GM18861 (cell line): Measurements from ENCODE around the gene HUWE1.
A peak's percentile ranks its signal among the peaks of the same experiment; 100 is the strongest.

Experiments
- ATAC-seq: cut with Tn5 transposase; IDR thresholded peaks from one replicate; pipeline ENCODE4 v1.9.1; 2021; ENCODE audit not compliant: unreplicated experiment

Gene HUWE1

DNA sequence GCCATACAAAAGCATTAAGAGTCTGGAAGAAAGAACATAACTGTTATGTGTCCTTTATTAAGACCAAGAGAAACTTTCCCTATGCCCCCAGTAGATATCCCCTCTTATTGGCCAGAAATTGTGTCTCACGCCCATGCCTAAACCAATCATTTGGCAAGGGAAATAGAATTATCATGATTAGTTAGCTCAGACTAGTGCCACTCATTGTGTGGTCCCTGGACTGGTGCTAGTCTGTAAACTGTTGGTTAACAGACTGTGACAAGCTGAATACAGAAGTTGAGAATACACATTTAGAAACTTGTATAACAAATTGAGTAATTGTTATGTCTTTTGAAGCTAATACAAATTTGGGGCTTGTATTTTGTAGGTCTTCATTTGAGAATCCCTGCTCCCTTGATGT, 8.1 kb upstream of the HUWE1 start:
- ATAC-seq: no peak

DNA sequence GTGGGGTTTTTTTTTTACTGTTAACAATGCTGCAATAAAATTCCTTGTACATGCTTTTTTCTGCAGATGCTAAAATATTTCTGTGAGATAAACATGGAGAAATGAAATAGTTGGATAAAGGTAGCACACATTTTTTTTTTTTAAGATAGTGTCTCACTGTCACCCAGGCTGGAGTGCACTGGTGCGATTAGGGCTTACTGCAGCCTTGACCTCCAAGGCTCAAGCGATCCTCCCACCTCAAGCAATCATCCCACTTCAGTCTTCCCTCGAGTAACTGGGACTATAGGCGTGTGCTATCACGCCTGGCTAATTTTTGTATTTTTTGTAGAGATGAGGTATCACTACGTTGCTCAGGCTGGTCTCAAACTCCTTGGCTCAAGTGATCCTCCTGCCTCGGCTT, 1.8 kb upstream of the HUWE1 start:
- ATAC-seq: no peak

DNA sequence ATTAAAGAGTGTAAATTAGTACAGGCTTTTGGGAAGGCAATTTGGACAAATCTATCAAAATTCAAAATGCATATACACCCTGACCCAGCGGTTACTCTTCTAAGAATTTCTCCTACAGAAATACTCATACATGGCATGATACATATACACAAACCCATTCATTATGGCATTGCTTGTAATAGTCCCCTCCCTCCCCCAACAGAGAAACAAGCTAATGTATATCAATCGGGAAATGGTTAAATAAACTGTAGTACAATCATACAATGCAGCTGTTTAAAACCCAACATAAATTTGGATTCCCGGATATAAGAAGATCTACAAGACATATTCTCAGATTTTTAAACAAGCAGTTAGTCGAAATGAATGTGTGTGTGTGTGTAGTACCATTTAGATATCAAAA, 808 bp downstream of the HUWE1 start:
- ATAC-seq: no peak

DNA sequence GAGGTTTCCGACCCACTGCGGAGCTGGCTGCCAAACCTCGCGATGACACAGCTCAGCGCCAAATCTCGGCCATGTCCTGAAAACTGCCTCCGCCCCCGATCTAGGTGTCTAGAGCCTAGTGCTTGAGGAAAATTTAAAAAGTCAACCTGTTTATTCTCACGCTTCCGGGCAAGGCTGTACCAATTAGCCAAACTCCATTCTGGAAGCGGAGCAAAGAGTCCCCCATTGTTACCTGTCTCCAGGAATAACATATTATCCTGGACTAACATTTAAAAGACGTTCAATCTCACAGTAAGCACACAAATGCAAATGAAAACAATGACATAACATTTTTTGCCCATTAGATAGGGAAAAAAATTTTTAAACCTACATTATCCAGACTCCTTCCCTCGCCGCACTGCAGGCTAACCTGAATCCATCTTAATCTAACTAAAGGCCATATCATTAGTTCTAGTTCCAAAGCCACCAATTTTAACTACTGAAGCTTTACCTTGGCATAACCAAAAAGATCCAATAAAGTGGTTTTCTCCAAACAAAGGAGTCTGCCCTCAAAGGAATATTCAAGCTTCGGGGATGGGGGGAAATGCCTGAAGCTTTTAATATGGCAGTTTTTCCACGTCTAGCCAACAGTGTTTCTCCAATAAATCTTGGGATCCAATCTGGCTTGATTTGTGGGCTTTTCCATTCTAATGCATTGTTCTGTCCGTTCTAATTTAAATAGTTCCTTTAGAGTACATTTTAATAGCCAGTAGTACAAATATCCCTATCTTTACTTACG, 1.9 kb downstream of the HUWE1 start:
- ATAC-seq: no peak

DNA sequence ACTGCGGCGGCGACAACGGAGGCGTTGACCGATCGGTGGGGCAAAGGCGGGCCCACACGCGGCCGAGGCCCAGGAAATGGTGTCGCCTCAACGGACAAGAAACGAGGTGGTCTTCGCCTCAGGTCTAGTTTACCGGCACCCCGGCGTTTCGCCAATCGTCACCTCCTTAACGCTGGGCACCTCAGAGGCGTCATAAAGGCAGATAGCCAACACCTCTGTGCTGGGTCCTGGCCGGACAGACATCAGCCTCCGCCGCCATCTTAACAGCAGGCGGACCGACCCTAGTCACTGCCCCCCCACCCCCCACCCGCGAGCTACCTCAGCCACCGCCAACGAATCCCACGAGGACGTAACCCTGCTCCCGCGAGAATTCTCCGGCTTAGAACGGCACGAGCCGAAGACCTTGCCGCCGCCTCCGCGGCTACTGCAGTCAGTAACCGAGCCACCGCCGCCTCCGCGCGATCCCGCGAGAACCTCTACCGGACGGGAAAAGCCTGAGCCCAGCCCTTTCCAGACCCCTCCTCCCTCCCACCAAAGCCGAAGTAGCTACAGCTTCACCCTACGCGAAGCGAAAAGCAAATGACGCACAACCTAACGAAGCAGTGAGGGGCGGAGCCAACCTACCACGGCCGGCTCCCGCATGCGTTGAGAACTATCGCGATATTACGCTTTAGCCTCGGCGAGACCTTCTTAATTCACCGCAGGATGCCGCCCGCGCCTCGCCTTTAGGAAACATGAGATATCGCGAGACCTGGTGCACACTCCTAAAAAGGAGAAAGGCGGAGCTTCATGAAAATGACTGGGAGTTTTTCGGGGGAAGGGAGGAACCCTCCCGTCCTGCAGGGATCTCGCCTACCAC, 2.7 kb downstream of the HUWE1 start:
- ATAC-seq: peak; percentile 68

DNA sequence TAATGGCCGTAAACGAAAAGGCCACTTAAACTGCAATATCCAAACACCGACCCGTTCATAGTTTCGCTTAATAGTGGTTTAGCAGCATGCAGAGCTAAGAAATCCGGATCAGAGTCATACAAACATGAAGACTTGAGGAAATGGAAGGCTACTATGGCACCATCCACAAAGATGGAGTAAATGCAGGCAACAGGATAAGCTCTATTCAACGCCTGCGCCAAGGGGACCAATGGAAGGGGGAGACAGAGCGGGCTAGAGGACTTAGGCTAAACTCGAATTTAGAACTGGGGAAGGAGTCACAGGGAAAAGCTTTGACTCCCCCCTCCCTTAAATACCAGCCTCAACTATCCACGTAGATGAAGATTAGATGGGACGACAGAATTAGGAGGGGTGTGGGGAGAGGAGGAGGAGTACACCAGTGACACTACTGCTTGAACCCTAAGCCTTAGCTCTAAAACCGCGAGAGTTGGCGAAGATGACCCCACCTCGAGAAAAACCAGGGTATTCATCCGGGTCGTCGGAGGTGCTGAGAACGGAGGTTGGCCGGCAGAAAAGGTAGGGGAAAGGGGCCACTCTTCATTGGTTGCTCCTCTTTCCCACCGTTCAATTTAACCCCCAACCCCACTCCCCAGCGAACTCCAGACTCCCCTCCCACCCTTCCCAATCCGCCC, 3.5 kb downstream of the HUWE1 start:
- ATAC-seq: no peak

DNA sequence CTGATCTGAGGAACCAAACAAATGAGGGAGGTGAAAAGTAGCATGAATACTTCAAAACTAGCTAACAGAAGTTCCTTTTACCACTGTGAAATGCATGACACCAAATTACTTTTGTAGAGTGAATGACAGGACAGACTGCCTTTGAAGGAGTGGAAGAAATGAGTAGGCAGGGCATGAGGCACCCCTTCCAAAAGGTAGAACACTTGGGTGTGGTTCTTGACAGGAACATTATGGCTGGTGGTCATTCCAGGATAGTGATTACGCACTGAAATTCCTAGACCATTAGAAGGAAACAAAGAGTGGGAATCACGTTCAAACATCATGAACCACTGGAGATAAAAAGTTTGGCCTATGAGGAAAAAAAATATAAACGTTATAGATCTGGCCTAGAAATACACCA, 4.9 kb downstream of the HUWE1 start:
- ATAC-seq: no peak

DNA sequence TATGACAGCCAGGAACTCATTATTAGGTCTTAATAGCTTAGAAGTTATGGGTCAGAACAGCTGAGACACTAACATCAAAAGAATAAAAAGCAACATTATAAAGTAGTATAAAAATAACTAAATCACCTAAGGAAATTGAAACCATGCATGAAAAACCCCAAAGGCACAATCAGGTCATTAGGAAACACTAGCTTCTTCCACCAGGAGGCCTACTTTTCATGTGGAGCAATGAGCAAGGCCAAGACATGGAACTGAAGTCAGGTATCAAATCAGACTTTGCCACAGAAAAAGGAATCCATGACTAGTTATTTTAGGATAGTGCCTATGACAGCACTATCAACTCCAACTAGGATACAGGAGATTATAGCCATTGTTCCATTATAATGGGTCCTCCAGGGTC, 7.9 kb downstream of the HUWE1 start:
- no peak for ATAC-seq

DNA sequence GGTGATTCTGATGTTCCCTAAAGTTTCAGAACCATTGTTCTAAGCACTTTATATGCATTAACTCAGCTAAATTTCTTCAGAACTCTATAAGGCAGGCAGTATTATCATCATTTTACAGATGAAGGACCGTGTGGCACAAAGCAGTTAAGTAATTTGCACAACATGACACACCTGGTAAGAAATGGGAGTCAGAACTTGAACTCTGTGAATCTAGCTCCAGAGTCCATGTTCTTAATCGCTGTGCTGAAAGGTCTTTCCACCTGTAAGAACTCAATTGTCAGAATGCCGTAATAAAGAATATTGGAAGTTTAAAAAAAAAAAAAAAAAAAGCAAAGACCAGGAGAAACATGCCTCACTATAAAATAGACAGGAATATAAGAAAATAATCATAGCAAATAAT, 9.2 kb downstream of the HUWE1 start:
- ATAC-seq: no peak

DNA sequence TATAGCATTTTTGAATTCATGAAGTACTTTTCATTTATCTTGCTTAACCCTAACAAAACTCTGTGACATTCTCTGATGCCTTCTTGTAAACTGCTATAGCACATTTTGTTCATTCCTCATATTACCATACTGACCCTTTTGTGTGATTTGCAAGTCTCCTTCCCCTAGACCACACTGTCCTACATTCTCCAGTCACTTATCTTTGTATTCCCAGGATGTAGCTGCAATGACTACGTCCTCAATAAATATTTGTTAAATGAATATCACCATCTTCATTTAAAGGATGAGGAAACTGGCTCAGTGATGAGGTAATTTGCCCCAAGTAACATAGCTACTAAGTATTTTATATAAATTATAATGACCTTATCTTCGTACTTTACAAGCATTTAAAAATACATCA, 11.9 kb downstream of the HUWE1 start:
- no peak for ATAC-seq

DNA sequence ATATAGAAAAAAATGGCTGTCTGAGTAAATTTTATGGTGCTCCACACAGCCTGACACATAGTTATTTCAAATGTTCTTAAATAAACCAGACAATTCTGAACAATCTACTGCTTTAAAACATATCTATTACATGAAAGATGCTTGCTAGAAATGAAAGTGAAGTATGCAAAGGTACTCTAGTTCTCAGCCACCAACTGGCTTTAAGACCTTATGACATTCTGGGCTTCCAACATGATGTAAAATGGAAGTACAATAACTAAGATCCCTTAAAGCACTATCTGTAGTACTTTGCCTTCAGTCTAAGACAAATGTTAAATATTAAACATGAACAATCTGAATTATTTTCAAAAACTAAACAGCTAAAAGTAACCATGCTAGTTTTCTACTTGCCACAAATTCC, 17.3 kb downstream of the HUWE1 start:
- no peak for ATAC-seq

DNA sequence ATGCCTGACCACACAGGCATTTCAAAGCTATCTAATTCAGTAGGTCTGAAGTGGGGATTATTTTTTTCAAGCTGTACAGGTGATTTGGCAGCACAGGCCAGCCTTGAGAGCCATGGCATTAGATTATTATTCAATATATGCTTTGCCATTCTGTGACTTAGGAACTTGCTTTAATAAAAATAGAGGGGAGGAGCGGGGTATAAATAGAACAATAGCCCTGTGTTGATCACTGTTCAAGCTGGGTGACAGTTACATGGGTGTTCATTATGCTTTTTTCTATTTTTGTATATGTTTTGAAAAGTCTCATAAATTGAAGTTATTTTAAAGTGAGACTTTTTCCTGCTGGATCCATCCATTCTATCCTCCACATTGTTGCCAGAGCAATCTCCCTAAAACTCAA, 20.3 kb downstream of the HUWE1 start:
- ATAC-seq: no peak

DNA sequence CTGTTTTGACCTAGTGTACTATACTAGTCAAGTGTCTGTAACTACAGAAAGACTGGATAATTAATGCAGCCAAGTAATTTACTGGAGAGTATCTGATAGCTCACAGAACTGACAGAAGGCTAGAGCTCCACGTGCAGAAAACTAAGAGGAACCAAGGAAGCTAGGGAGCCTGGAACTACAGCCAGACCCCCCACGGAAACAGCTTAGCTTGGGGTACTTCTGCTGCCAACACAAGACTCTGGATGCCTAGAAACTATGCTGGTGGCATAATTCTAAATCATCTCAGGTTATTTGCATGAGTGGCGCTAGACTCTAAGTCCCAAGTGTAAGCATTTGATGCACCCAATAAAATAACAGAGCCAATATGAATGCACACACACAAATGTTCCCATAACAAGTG, 26.5 kb downstream of the HUWE1 start:
- no peak for ATAC-seq

DNA sequence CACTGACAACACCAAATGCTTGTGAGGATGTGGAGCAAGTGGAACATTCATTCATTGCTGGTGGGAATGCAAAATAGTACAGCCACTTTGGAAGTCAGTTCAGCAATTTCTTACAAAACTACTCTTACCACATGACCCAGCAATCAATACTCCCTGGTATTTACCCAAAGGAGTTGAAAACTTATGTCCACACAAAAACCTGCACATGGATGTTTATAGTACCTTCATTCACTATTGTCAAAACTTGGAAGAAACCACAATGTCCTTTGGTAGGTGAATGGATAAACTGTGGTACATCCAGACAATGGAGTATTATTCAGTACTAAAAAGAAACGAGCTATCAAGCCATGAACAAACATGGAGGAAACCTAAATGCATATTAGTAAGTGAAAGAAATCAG, 27.5 kb downstream of the HUWE1 start:
- ATAC-seq: no peak

DNA sequence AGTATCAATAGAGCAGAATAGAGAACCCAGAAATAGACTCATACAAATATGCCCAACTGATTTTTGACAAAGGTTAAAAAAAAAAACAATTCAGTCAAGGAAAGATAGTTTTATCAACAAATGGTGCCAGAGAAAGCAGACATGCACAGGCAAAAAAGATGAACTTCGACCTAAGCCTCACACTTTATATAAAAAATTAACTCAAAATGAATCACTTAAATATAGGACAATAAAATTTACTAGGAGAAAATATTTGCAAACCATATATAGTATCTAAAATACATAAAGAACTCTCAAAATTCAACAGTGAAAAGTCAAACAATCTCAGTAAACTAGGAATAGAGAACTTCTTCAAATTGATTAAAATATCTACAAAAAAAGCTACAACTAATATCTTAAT, 29.7 kb downstream of the HUWE1 start:
- ATAC-seq: no peak

DNA sequence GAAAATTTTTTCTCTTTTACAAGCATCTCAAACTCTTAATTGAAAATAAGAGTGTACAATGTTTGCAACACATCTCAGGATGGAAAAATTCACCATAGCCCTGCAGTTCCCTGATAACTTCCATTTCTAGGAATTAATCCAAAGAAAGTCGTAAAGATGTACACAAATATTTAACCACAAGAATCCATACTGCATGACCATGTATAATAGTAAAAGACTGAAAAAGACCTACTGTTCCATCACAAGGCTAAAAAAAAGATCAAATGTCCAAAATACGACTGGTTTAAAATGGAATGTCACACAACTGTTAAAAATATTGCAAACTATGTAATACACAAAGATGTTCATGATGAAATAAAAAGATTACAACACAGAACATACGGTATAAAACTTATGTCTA, 32.1 kb downstream of the HUWE1 start:
- no peak for ATAC-seq

DNA sequence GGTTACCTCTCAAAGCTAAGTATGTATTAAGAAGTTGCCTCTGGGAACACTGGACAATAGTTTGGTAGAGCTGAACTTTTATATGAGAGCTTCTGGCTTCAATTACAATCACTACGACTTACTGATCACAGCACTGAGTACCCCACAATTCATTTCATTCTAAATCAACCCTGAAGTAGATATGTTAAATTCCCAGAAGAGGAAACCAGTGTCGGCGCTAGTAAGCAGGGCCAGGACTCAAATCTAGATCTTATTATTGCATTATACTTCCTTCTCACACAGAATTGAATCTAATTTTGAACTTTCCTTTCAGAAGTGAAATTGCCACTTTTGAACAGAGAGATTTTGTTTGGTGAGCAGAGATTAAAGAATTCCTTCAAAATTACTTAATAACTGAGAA, 41.8 kb downstream of the HUWE1 start:
- ATAC-seq: no peak

DNA sequence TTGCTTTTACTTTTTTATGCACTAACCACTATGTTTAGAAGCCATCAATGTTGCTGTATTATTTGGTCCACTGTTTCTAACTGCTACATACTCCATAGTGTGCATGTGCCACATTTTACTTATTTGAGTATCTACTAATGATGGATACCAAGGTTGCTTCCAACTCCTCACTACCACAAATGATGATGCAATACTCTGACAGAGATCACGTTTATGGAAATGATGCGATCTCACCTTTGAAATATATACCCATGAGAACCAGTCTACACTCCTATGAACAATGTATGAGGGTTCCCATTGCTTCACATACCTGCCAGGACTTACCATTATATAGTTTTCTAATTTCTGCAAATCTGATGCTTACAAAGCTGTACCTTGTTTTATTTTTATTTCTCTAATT, 44.2 kb downstream of the HUWE1 start:
- ATAC-seq: no peak

DNA sequence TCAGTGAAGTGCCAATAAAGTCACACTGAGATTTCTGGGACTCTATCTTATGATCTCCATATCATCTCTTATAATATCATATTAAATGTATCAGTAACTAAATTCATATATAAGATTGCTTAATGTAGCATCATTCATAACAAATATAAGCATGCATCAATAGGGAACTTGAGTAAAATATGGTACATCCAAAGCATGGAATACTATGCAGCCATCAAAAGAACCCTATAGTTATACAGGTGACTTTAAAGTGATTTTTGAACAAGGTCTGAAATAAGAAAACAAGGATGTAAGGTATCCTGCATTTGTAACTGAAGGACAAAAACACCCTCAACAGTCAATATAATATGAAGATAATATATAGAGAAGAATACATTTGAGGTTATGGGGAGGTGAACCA, 47.3 kb downstream of the HUWE1 start:
- no peak for ATAC-seq

DNA sequence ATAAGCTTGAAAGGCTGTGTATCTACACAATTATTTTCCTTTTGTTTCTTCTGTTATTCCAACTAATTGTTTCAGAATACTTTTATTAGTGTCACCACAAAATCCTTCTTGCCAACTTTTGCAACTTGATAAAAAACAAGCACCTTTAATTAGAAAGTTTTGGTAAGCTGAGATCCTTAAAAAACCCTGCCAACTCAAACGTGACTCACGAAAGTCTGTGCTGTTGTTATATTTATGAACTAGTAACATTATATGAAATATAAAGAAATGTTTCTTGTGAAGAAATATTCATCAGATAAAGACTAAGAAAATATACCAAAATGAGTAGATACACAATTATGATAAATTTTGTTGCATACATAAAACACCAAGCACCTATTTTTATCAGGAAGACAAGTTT, 49.0 kb downstream of the HUWE1 start:
- no peak for ATAC-seq

DNA sequence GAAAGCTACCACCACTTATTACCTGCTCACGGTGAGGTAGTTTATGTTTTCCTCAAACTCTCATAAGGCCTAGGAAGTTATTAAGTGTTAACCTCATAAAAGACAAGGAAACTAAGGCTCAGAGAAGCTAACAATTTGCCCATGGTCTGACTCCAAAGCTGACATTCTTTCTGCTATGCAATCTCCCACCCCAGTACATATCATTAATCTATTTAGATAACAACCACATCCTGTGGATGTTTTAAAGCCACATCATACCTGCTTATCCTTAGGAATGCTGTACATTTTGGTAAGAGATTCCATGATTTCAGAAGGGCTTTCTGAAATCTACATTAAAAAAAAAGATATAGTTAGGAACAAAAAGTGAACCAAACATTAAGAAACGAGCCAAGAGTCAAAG, 55.4 kb downstream of the HUWE1 start:
- no peak for ATAC-seq

DNA sequence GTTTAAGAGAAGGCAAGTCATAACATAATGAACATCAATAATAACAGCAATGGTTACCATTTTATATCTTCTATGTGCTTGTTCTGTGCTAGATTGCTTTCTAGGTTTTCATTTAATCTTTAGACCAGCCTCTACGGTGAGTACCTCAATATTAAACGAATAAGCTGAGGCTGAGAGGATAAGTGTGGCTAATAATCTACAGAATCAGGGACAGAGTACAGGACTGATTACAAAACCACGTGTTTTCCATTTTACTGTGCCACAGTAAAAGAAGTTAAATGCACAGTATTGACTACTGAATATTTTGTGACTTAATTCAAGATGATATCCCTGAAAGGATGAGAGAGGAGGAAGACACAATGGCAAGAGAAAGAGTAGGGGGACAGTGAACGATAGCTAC, 56.3 kb downstream of the HUWE1 start:
- no peak for ATAC-seq
